ENCODE results near the gene CTSW.

CTSW gene

DNA sequence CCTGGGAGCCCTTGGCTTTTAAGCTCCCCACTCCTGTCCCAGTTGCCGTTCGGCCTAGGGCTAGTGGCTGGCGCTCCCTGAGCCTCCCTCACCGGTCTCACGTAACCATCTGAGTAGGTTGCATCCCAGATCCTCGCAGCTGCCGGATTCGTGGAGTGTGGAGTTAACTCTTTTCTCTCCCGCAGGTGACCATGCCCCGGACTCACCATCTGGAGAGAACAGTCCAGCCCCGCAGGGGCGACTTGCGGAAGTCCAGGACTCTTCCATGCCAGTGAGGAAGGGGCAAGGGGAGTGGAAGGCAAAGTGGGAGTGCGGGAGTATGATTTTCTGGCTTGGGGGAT, 18.5 kb upstream of the CTSW start:
- DNase-seq (ENCODE audit: low spot score) (peak; percentile 49), ATAC-seq (ENCODE audit: low read depth) (no peak)
- peak overlapping the region; percentile 97 for H3K4me3 ChIP-seq (ENCODE audit: severe bottlenecking)
- TF ChIP-seq, protein P1, sequence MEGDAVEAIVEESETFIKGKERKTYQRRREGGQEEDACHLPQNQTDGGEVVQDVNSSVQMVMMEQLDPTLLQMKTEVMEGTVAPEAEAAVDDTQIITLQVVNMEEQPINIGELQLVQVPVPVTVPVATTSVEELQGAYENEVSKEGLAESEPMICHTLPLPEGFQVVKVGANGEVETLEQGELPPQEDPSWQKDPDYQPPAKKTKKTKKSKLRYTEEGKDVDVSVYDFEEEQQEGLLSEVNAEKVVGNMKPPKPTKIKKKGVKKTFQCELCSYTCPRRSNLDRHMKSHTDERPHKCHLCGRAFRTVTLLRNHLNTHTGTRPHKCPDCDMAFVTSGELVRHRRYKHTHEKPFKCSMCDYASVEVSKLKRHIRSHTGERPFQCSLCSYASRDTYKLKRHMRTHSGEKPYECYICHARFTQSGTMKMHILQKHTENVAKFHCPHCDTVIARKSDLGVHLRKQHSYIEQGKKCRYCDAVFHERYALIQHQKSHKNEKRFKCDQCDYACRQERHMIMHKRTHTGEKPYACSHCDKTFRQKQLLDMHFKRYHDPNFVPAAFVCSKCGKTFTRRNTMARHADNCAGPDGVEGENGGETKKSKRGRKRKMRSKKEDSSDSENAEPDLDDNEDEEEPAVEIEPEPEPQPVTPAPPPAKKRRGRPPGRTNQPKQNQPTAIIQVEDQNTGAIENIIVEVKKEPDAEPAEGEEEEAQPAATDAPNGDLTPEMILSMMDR (IDR thresholded peaks at IDR 0.05; ENCODE audit: poor library complexity, severe bottlenecking) = no peak
- peak overlapping the region; percentile 91 for H3K27ac ChIP-seq (ENCODE audit: poor library complexity, severe bottlenecking)
- no peaks in the 10 kb centered on the region for H3K27me3 ChIP-seq (ENCODE audit: insufficient read depth, poor library complexity, severe bottlenecking)
- no peaks in the 10 kb centered on the region for H3K4me1 ChIP-seq (ENCODE audit: insufficient read depth, poor library complexity, severe bottlenecking)
- no peaks in the 10 kb centered on the region for H3K9me3 ChIP-seq (ENCODE audit: severe bottlenecking)
- H3K36me3 ChIP-seq (ENCODE audit: low read depth) = peaks cover 63% of the 10 kb centered on the region

DNA sequence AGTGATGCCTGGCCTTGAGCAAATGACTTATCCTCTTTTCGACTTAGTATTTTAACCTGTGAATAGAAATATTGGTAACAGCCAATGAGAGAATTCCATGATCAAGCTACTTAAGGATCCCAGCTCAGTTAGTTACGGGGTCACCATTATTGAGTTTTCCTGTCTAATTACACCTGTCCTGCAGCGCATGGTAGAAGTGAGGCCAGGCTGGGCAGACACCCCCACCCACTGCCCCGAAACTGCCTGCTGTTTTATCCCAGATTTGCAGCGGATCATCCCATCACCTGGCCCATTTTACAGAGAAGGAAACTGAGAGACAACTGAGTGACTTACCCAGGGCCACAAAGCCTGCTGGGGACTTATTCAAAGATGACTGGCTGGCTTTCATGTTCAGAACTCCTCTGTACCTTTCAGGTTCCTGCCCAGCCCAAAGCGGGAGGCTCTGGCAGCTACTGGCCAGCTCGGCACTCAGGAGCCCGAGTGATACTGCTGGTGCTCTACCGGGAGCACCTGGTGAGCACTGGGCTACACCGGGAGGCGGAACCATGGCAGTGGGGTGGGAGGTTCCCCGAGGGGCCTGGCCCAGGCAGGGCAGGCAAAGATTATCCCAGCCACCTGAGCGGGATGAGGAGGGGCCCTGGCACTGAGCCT, 18.0 kb upstream of the CTSW start:
- Histone ChIP-seq H3K27ac (ENCODE audit: poor library complexity, severe bottlenecking) (peak overlapping the region; percentile 91), H3K4me1 (ENCODE audit: insufficient read depth, poor library complexity, severe bottlenecking) (no peaks in the 10 kb centered on the region), H3K36me3 (ENCODE audit: low read depth) (peaks cover 63% of the 10 kb centered on the region), H3K9me3 (ENCODE audit: severe bottlenecking) (no peaks in the 10 kb centered on the region), H3K27me3 (ENCODE audit: insufficient read depth, poor library complexity, severe bottlenecking) (no peaks in the 10 kb centered on the region), H3K4me3 (ENCODE audit: severe bottlenecking) (peak overlapping the region; percentile 97)
- ATAC-seq (ENCODE audit: low read depth) (no peak), DNase-seq (ENCODE audit: low spot score) (peak; percentile 47)
- TF ChIP-seq, protein P1 (IDR thresholded peaks at IDR 0.05; ENCODE audit: poor library complexity, severe bottlenecking) = no peak

DNA sequence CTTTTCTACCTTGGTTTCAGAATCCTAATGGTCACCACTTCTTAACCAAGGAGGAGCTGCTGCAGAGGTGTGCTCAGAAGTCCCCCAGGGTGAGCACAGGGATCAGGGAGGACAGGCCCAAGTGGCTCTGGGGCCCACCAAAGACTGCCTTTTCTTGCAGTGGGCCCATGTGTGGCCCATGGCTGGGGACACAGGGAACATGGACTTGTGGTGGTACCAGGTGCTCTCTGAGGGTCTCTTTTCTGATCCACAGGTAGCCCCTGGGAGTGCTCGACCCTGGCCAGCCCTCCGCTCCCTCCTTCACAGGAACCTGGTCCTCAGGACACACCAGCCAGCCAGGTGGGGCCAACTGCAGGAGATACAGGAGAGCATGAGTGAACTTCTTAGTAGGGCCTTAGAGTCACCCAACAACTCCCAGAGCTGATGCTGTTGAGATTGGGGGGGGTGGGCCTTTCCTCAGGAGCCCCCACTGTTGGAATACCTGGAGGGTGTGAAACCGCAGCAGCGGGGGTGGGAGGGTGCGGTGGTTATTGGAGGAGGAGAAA, 17.4 kb upstream of the CTSW start:
- H3K4me1 ChIP-seq (ENCODE audit: insufficient read depth, poor library complexity, severe bottlenecking) = no peaks in the 10 kb centered on the region
- peak; percentile 47 for DNase-seq (ENCODE audit: low spot score)

DNA sequence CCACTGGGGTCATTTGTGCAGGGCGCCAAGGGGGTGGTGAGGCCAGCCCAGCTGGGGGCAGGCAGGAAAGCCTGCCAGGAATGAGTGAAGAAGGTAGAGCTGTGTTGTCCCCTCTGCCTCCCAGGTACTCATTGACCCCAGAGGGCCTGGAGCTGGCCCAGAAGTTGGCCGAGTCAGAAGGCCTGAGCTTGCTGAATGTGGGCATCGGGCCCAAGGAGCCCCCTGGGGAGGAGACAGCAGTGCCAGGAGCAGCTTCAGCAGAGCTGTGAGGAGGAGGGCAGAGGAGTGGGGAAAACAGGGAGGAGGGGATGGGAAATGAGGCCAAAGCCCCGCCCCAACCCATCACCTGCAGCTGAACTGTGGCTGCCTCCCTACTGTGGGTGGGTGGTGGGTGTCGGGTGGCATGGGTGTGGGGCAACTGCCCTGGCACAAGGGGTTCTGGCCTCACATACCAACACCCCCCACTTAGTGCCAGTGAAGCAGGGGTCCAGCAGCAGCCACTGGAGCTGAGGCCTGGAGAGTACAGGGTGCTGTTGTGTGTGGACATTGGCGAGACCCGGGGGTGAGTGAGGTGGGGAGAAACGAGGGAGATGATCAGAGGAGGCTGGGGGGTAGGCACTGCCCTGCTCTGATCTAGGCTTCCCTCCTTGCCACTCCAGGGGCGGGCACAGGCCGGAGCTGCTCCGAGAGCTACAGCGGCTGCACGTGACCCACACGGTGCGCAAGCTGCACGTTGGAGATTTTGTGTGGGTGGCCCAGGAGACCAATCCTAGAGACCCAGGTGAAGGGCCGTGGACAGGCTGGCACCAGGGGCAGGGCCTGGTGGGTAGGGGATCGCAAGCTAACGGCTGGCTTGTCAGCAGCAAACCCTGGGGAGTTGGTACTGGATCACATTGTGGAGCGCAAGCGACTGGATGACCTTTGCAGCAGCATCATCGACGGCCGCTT, 16.4 kb upstream of the CTSW start:
- H3K9me3 ChIP-seq (ENCODE audit: severe bottlenecking) = no peaks in the 10 kb centered on the region
- DNase-seq (ENCODE audit: low spot score) (peak; percentile 47), ATAC-seq (ENCODE audit: low read depth) (no peak)
- H3K27me3 ChIP-seq (ENCODE audit: insufficient read depth, poor library complexity, severe bottlenecking) = no peaks in the 10 kb centered on the region
- no peak overlapping the region for H3K4me3 ChIP-seq (ENCODE audit: severe bottlenecking)
- peaks cover 69% of the 10 kb centered on the region for H3K36me3 ChIP-seq (ENCODE audit: low read depth)
- H3K4me1 ChIP-seq (ENCODE audit: insufficient read depth, poor library complexity, severe bottlenecking) = no peaks in the 10 kb centered on the region
- no peak overlapping the region for H3K27ac ChIP-seq (ENCODE audit: poor library complexity, severe bottlenecking)
- TF ChIP-seq, protein P1 (IDR thresholded peaks at IDR 0.05; ENCODE audit: poor library complexity, severe bottlenecking) = no peak

More for the DNA sequence above, 17.4 kb upstream of the CTSW start:
- H3K27ac ChIP-seq (ENCODE audit: poor library complexity, severe bottlenecking) = peak overlapping the region; percentile 91
- H3K4me3 ChIP-seq (ENCODE audit: severe bottlenecking) = no peak overlapping the region
- no peaks in the 10 kb centered on the region for H3K27me3 ChIP-seq (ENCODE audit: insufficient read depth, poor library complexity, severe bottlenecking)
- no peak for ATAC-seq (ENCODE audit: low read depth)
- TF ChIP-seq, protein P1 (IDR thresholded peaks at IDR 0.05; ENCODE audit: poor library complexity, severe bottlenecking) = no peak
- peaks cover 63% of the 10 kb centered on the region for H3K36me3 ChIP-seq (ENCODE audit: low read depth)
- no peaks in the 10 kb centered on the region for H3K9me3 ChIP-seq (ENCODE audit: severe bottlenecking)
